GM18502 (cell line): ENCODE results near the gene ACBD6.

Experiments used
- ATAC-seq: cut with Tn5 transposase; IDR thresholded peaks from one replicate; pipeline ENCODE4 v1.9.1; 2021; ENCODE audit warnings: mild to moderate bottlenecking; ENCODE audit not compliant: unreplicated experiment, poor library complexity

Gene ACBD6

GRCh38 chr1:180311011-180311730, 191.2 kb downstream of the ACBD6 start:
- no peak for ATAC-seq

GRCh38 chr1:180310095-180310494, 192.3 kb downstream of the ACBD6 start:
- no peak for ATAC-seq

GRCh38 chr1:180309338-180309737, 193.0 kb downstream of the ACBD6 start:
- no peak for ATAC-seq

- ATAC-seq, result no peak
These were observed 201.1 kb downstream of the ACBD6 start for GRCh38 chr1:180301135-180301742.

GRCh38 chr1:180299479-180300221, 202.7 kb downstream of the ACBD6 start:
- no peak for ATAC-seq

GRCh38 chr1:180295999-180296398, 206.4 kb downstream of the ACBD6 start:
- ATAC-seq, result no peak

GRCh38 chr1:180294711-180295110, 207.7 kb downstream of the ACBD6 start:
- ATAC-seq, result no peak

GRCh38 chr1:180291004-180291403, 211.4 kb downstream of the ACBD6 start:
- no peak for ATAC-seq

GRCh38 chr1:180290265-180291001, 211.9 kb downstream of the ACBD6 start:
- ATAC-seq, result no peak

GRCh38 chr1:180288940-180289339, 213.4 kb downstream of the ACBD6 start:
- no peak for ATAC-seq

- no peak for ATAC-seq
These were observed 214.2 kb downstream of the ACBD6 start for GRCh38 chr1:180287988-180288705.

- ATAC-seq, result no peak
These were observed 216.0 kb downstream of the ACBD6 start for GRCh38 chr1:180286417-180286816.

- no peak for ATAC-seq
These were observed 219.3 kb downstream of the ACBD6 start for GRCh38 chr1:180283098-180283497.

GRCh38 chr1:180282401-180283044, 219.9 kb downstream of the ACBD6 start:
- ATAC-seq, result no peak

GRCh38 chr1:180281490-180281889, 220.9 kb downstream of the ACBD6 start:
- no peak for ATAC-seq

GRCh38 chr1:180280617-180281016, 221.8 kb downstream of the ACBD6 start:
- no peak for ATAC-seq

- ATAC-seq, result no peak
These were observed 222.7 kb downstream of the ACBD6 start for GRCh38 chr1:180279651-180280050.

GRCh38 chr1:180278596-180279395, 223.6 kb downstream of the ACBD6 start:
- peak; percentile 54 for ATAC-seq

GRCh38 chr1:180278194-180278515, 224.2 kb downstream of the ACBD6 start:
- ATAC-seq, result no peak
